HG03135 (cell line): Measurements from ENCODE around the gene MOCS2.

Experiments
- ATAC-seq: cut with Tn5 transposase; IDR thresholded peaks from one replicate; pipeline ENCODE4 v1.9.1; 2021; ENCODE audit warnings: mild to moderate bottlenecking, moderate library complexity; ENCODE audit not compliant: unreplicated experiment

Gene MOCS2

GRCh38 chr5:53095931-53096525 is 13.5 kb downstream of the MOCS2 start:
- no peak for ATAC-seq

GRCh38 chr5:53095217-53095616 is 14.3 kb downstream of the MOCS2 start:
- no peak for ATAC-seq

GRCh38 chr5:53092242-53092641 is 17.3 kb downstream of the MOCS2 start:
- ATAC-seq = no peak

- no peak for ATAC-seq
These were observed 18.3 kb downstream of the MOCS2 start for GRCh38 chr5:53091289-53091688.

- no peak for ATAC-seq
These were observed 19.3 kb downstream of the MOCS2 start for GRCh38 chr5:53090229-53090628.

- ATAC-seq = peak; percentile 73
These were observed 20.0 kb downstream of the MOCS2 start for GRCh38 chr5:53089481-53089991.

GRCh38 chr5:53087621-53088121 is 21.9 kb downstream of the MOCS2 start:
- no peak for ATAC-seq

- no peak for ATAC-seq
These were observed 22.4 kb downstream of the MOCS2 start for GRCh38 chr5:53087171-53087570.

- ATAC-seq = no peak
These were observed 24.9 kb downstream of the MOCS2 start for GRCh38 chr5:53084546-53085255.

- ATAC-seq = no peak
These were observed 25.6 kb downstream of the MOCS2 start for GRCh38 chr5:53083927-53084326.

- no peak for ATAC-seq
These were observed 29.3 kb downstream of the MOCS2 start for GRCh38 chr5:53080271-53080670.

GRCh38 chr5:53076014-53076583 is 33.5 kb downstream of the MOCS2 start:
- ATAC-seq = no peak

- no peak for ATAC-seq
These were observed 36.2 kb downstream of the MOCS2 start for GRCh38 chr5:53073348-53073747.

- no peak for ATAC-seq
These were observed 37.8 kb downstream of the MOCS2 start for GRCh38 chr5:53071738-53072137.

GRCh38 chr5:53071298-53071697 is 38.3 kb downstream of the MOCS2 start:
- no peak for ATAC-seq

GRCh38 chr5:53069626-53070025 is 39.9 kb downstream of the MOCS2 start:
- ATAC-seq = no peak

- ATAC-seq = no peak
These were observed 41.2 kb downstream of the MOCS2 start for GRCh38 chr5:53068291-53068836.

GRCh38 chr5:53067641-53068040 is 41.9 kb downstream of the MOCS2 start:
- ATAC-seq = no peak

GRCh38 chr5:53066088-53066487 is 43.5 kb downstream of the MOCS2 start:
- no peak for ATAC-seq

GRCh38 chr5:53063791-53064190 is 45.8 kb downstream of the MOCS2 start:
- no peak for ATAC-seq

- no peak for ATAC-seq
These were observed 46.4 kb downstream of the MOCS2 start for GRCh38 chr5:53063176-53063575.

- no peak for ATAC-seq
These were observed 50.3 kb downstream of the MOCS2 start for GRCh38 chr5:53059281-53059680.
